ENCODE results near the gene NUDT1. TPM values are rescaled to one million over a fixed set of nuclear protein-coding genes. Genes with fewer than 3 reads are reported as not detected.

NUDT1 gene
- total RNA-seq, 1 experiment from 2014 or later, result 117 TPM

DNA sequence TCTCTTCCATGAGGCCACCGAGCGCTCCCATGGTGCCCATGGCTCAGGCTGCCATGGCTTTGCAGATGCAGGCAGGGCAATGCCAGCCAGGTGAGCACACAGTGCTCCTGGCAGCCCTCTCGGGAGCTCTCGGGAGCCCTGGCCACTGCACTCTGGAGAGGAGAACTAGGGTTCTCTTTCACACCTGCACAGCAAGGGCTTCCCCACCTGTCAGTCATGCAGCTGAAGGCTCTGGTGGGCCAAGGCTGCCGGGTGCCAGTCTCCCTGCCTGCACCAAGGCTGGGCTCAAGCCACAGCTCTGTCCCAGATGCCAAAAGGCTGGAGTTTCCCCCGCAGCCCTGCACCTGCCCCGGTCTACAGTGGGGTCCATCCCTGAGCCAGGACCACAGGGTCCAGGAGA, 32.6 kb downstream of the NUDT1 start:
- H3K27ac ChIP-seq (ENCODE audit: low read depth, low read length, poor library complexity, severe bottlenecking), result no peak overlapping the region
- BruUV-seq (replicated peaks), result no TSS peak
- TF ChIP-seq, protein P1, sequence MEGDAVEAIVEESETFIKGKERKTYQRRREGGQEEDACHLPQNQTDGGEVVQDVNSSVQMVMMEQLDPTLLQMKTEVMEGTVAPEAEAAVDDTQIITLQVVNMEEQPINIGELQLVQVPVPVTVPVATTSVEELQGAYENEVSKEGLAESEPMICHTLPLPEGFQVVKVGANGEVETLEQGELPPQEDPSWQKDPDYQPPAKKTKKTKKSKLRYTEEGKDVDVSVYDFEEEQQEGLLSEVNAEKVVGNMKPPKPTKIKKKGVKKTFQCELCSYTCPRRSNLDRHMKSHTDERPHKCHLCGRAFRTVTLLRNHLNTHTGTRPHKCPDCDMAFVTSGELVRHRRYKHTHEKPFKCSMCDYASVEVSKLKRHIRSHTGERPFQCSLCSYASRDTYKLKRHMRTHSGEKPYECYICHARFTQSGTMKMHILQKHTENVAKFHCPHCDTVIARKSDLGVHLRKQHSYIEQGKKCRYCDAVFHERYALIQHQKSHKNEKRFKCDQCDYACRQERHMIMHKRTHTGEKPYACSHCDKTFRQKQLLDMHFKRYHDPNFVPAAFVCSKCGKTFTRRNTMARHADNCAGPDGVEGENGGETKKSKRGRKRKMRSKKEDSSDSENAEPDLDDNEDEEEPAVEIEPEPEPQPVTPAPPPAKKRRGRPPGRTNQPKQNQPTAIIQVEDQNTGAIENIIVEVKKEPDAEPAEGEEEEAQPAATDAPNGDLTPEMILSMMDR (conservative IDR thresholded peaks at IDR 0.05; ENCODE audit: low read depth, low read length), result no peak
- TF ChIP-seq EZH2 (IDR thresholded peaks at IDR 0.05; ENCODE audit: borderline replicate concordance, low read depth, low read length, poor library complexity, severe bottlenecking), result no peak
- H3K4me3 ChIP-seq (ENCODE audit: low read depth, low read length, poor library complexity, severe bottlenecking), result no peak overlapping the region
- no peaks in the 10 kb centered on the region for H3K27me3 ChIP-seq (replicated peaks; ENCODE audit: insufficient read depth, low read depth, low read length, poor library complexity)
- no peaks in the 10 kb centered on the region for H3K4me1 ChIP-seq (ENCODE audit: insufficient read depth, low read length, poor library complexity, severe bottlenecking)
- no peaks in the 10 kb centered on the region for H3K36me3 ChIP-seq (ENCODE audit: insufficient read depth, low read length, poor library complexity, severe bottlenecking)
- no peaks in the 10 kb centered on the region for H3K9me3 ChIP-seq (ENCODE audit: low read depth, low read length, poor library complexity, severe bottlenecking)
- CTCF ChIA-PET, result no interaction called here
- POLR2A ChIA-PET (ENCODE audit: low non-redundant PET), result no interaction called here
- intact Hi-C loops (cut with micrococcal nuclease; ENCODE audit: unreplicated experiment), result no loop called here
- no peak for DNase-seq (ENCODE audit: low spot score)

DNA sequence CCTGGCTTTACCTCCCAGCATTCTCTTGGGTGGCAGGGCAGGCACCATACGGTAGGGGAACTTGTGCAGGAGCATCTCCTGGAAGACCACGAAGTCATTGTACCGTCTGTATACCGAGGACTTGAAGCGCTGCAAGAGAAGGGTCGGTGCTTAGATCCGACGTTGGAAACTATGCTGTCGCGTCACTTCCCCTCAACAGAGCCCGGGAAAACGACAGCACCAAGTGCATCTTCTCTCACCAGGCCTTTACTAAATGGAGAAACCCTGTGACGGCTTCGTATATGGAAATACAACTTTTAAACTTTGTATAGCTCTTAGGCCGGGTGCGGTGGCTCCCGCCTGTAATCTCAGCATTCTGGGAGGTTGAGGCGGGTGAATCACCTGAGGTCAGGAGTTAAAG, 33.1 kb downstream of the NUDT1 start:
- POLR2A ChIA-PET (ENCODE audit: low non-redundant PET), result no interaction called here
- no peaks in the 10 kb centered on the region for H3K36me3 ChIP-seq (ENCODE audit: insufficient read depth, low read length, poor library complexity, severe bottlenecking)
- no TSS peak for BruUV-seq (replicated peaks)
- CTCF ChIA-PET, result no interaction called here
- TF ChIP-seq EZH2 (IDR thresholded peaks at IDR 0.05; ENCODE audit: borderline replicate concordance, low read depth, low read length, poor library complexity, severe bottlenecking), result no peak
- TF ChIP-seq, protein P1 (conservative IDR thresholded peaks at IDR 0.05; ENCODE audit: low read depth, low read length), result no peak
- no peak overlapping the region for H3K27ac ChIP-seq (ENCODE audit: low read depth, low read length, poor library complexity, severe bottlenecking)
- intact Hi-C loops (cut with micrococcal nuclease; ENCODE audit: unreplicated experiment), result no loop called here
- H3K27me3 ChIP-seq (replicated peaks; ENCODE audit: insufficient read depth, low read depth, low read length, poor library complexity), result no peaks in the 10 kb centered on the region
- no peaks in the 10 kb centered on the region for H3K4me1 ChIP-seq (ENCODE audit: insufficient read depth, low read length, poor library complexity, severe bottlenecking)
- no peaks in the 10 kb centered on the region for H3K9me3 ChIP-seq (ENCODE audit: low read depth, low read length, poor library complexity, severe bottlenecking)
- no peak for DNase-seq (ENCODE audit: low spot score)
- no peak overlapping the region for H3K4me3 ChIP-seq (ENCODE audit: low read depth, low read length, poor library complexity, severe bottlenecking)

DNA sequence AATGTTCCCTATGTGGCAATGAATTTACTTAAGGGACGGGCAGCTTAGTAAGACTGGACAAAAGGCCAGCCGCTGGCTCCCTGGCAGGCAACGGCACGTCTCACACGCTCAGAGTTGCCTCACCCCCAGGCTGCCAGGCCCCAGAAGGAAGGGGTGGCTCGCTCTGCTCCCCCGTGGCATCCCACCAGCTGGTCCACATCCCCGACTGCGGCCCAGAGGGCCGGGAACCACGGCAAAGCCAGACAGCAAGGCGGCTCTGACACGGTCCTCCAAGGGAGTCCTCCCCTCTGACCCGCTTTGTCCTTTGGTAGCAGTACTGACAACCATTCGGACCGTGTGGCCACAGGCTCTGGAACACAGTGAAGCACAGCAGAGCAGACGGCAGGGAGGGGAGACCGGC, 34.1 kb downstream of the NUDT1 start:
- POLR2A ChIA-PET (ENCODE audit: low non-redundant PET), result no interaction called here
- Histone ChIP-seq H3K36me3 (ENCODE audit: insufficient read depth, low read length, poor library complexity, severe bottlenecking) (no peaks in the 10 kb centered on the region), H3K4me1 (ENCODE audit: insufficient read depth, low read length, poor library complexity, severe bottlenecking) (no peaks in the 10 kb centered on the region), H3K4me3 (ENCODE audit: low read depth, low read length, poor library complexity, severe bottlenecking) (no peak overlapping the region), H3K9me3 (ENCODE audit: low read depth, low read length, poor library complexity, severe bottlenecking) (no peaks in the 10 kb centered on the region), H3K27me3 (replicated peaks; ENCODE audit: insufficient read depth, low read depth, low read length, poor library complexity) (no peaks in the 10 kb centered on the region), H3K27ac (ENCODE audit: low read depth, low read length, poor library complexity, severe bottlenecking) (no peak overlapping the region)
- DNase-seq (ENCODE audit: low spot score), result no peak
- BruUV-seq (replicated peaks), result no TSS peak
- CTCF ChIA-PET, result no interaction called here
- TF ChIP-seq, protein P1 (conservative IDR thresholded peaks at IDR 0.05; ENCODE audit: low read depth, low read length), result no peak
- no peak for TF ChIP-seq EZH2 (IDR thresholded peaks at IDR 0.05; ENCODE audit: borderline replicate concordance, low read depth, low read length, poor library complexity, severe bottlenecking)
- intact Hi-C loops (cut with micrococcal nuclease; ENCODE audit: unreplicated experiment), result no loop called here

Data from A673 (cell line).